Fibroblast of lung (primary cell): ENCODE measurements around the gene C1orf94. TPM values are rescaled to one million over a fixed set of nuclear protein-coding genes. Genes with fewer than 3 reads are reported as not detected.

ENCODE experiments used
- DNase-seq, 2 donors: peaks; one replicate each; pipeline versions ENCODE4 v3.0.0 to v3.0.0-alpha.2; 2010; ENCODE audit warnings: low read depth in 2 of 2
- H2AFZ ChIP-seq: 2 replicates; pipeline ENCODE4 v1.5.1; 2012; ENCODE audit warnings: low read length, control low read depth, inconsistent platforms
- H3K27ac ChIP-seq: 2 replicates; pipeline ENCODE4 v1.5.1; 2011; ENCODE audit warnings: low read length, control low read depth; ENCODE audit not compliant: insufficient read depth
- H3K27me3 ChIP-seq: 2 replicates; pipeline ENCODE4 v1.5.1; 2011; ENCODE audit warnings: mild to moderate bottlenecking, low read length; ENCODE audit not compliant: control insufficient read depth, insufficient read depth
- H3K36me3 ChIP-seq: 2 replicates; pipeline ENCODE4 v1.5.1; 2011; ENCODE audit warnings: low read length; ENCODE audit not compliant: control insufficient read depth, insufficient read depth
- H3K4me1 ChIP-seq: 2 replicates; pipeline ENCODE4 v1.5.1; 2011; ENCODE audit warnings: low read length; ENCODE audit not compliant: control insufficient read depth, insufficient read depth; ENCODE audit errors: extremely low read depth
- H3K4me2 ChIP-seq: 2 replicates; pipeline ENCODE4 v1.5.1; 2011; ENCODE audit warnings: low read length, control low read depth; ENCODE audit not compliant: insufficient read depth; ENCODE audit errors: extremely low read depth
- H3K4me3 ChIP-seq, 4 experiments: fragments of 200-600 bp in 1 of 4; sonication (generic) in 1 of 4; replicated peaks in 1 of 4; 2 replicates each; pipeline ENCODE4 v1.5.1; 2011 to 2016; ENCODE audit warnings: low read length in 4 of 4, low read depth in 3 of 4, mild to moderate bottlenecking in 3 of 4, control low read depth in 2 of 4, inconsistent platforms in 1 of 4, mixed read lengths in 1 of 4; ENCODE audit not compliant: insufficient read depth in 1 of 4; ENCODE audit errors: control extremely low read depth in 1 of 4
- H3K79me2 ChIP-seq: 2 replicates; pipeline ENCODE4 v1.5.1; 2012; ENCODE audit warnings: mild to moderate bottlenecking, low read length, inconsistent platforms; ENCODE audit not compliant: control insufficient read depth, insufficient read depth
- H3K9ac ChIP-seq: 2 replicates; pipeline ENCODE4 v1.5.1; 2011; ENCODE audit warnings: mild to moderate bottlenecking, low read length, control low read depth; ENCODE audit not compliant: insufficient read depth
- H3K9me3 ChIP-seq: 2 replicates; pipeline ENCODE4 v1.5.1; 2012; ENCODE audit warnings: low read depth, low read length; ENCODE audit not compliant: control insufficient read depth, insufficient read depth
- H4K20me1 ChIP-seq: 2 replicates; pipeline ENCODE4 v1.5.1; 2011; ENCODE audit warnings: low read length; ENCODE audit not compliant: control insufficient read depth, insufficient read depth; ENCODE audit errors: extremely low read depth
- EZH2 ChIP-seq: IDR thresholded peaks from 2 replicates; pipeline ENCODE4 v1.5.1; 2012; ENCODE audit warnings: low read length, control low read depth, mild to moderate bottlenecking; ENCODE audit errors: missing control alignments
- polyA plus RNA-seq, 2 donors: library from polyadenylated mRNA; depleted of rRNA in 1 of 2; stranded (reverse) in 1 of 2; unstranded in 1 of 2; fragments of >200 nt; gene quantifications; 2 replicates each; pipeline ENCODE4 v1.2.1, GENCODE V29; 2011 to 2012; ENCODE audit warnings: missing spikeins in 1 of 2
- total RNA-seq: library from RNA; depleted of rRNA; stranded (reverse); fragments of >200 nt; gene quantifications from 2 replicates; pipeline ENCODE4 v1.2.1, GENCODE V29; 2014
- TF ChIP-seq, protein P1 (sequence below), 2 donors: IDR thresholded peaks in 1 of 2; conservative IDR thresholded peaks in 1 of 2; 1 replicate in 1 of 2; 2 replicates in 1 of 2; pipeline ENCODE4 v1.5.1; 2011 to 2012; ENCODE audit warnings: low read length in 2 of 2, control low read depth in 1 of 2, inconsistent platforms in 1 of 2, low read depth in 1 of 2, mild to moderate bottlenecking in 1 of 2

C1orf94 gene
- total and polyA plus RNA-seq, 2 donors (not counting 1 experiment from before 2014, with no cell fraction given): under 0.01 to 0.02 TPM

DNA sequence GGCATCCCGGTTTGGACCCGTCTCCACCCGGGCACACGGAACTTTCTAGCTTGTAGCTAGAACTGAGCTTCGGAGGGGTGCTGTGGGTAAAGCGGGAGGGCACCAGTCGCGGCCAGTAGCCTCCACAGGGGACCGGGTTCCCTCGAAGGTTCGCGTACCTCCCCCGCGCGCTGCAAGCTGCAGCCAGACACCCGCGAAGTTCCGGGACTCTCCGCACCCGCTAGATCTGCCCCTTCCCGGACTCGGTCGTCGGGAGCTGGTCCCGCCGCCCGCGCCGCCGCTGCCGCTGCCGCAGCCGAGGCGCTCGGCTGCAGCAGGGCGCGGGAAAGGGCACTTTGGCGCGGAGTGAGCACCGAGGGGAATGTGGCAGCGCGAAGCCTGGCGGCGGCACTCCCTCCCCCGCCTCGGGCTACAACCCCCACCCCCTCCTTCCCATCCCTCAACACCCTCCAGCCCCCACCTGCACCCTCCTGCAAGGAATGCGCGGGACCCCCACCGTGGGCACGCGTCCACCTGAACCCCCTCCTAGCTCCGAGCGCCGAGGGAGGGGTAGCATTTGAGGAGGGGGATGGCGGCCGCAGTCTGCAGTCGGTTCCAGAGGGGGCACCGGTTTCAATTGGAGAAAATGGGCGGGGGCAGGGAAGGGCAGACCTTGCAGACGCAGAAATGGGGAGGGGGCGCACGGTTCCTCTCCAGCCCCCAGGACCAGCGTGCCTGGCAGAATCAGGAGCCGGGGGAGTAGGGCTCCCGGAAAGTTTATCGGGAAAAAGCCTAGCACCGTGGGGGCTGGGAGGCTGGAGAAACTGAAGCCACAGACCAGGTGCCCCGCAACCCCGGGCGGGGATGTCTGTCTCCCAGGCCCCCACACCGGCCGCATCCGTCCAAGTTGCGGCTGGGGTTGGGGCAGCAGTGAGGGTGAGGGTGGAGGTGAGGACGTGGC is 12.6 kb upstream of the C1orf94 start:
- Histone ChIP-seq H3K27me3 (peaks cover 2% of the 10 kb centered on the region), H3K4me2 (peak overlapping the region; percentile 90), H2AFZ (peak overlapping the region; percentile 52), H3K36me3 (no peaks in the 10 kb centered on the region), H3K27ac (peak overlapping the region; percentile 57), H3K9me3 (no peaks in the 10 kb centered on the region), H3K9ac (peak overlapping the region; percentile 36), H3K4me1 (peaks cover 5% of the 10 kb centered on the region), H4K20me1 (no peaks in the 10 kb centered on the region), H3K4me3 (peak overlapping the region; percentile 5 to 80 (median 68)), H3K79me2 (peaks cover 2% of the 10 kb centered on the region)
- TF ChIP-seq, protein P1, sequence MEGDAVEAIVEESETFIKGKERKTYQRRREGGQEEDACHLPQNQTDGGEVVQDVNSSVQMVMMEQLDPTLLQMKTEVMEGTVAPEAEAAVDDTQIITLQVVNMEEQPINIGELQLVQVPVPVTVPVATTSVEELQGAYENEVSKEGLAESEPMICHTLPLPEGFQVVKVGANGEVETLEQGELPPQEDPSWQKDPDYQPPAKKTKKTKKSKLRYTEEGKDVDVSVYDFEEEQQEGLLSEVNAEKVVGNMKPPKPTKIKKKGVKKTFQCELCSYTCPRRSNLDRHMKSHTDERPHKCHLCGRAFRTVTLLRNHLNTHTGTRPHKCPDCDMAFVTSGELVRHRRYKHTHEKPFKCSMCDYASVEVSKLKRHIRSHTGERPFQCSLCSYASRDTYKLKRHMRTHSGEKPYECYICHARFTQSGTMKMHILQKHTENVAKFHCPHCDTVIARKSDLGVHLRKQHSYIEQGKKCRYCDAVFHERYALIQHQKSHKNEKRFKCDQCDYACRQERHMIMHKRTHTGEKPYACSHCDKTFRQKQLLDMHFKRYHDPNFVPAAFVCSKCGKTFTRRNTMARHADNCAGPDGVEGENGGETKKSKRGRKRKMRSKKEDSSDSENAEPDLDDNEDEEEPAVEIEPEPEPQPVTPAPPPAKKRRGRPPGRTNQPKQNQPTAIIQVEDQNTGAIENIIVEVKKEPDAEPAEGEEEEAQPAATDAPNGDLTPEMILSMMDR (conservative IDR thresholded peaks at IDR 0.05 in 1 of 2, IDR thresholded peaks at IDR 0.05 in 1 of 2; ENCODE audit: low read depth in 1 of 2, low read length in 2 of 2): no peak
- peak in 1 of 2 donors; percentile 35 for DNase-seq

DNA sequence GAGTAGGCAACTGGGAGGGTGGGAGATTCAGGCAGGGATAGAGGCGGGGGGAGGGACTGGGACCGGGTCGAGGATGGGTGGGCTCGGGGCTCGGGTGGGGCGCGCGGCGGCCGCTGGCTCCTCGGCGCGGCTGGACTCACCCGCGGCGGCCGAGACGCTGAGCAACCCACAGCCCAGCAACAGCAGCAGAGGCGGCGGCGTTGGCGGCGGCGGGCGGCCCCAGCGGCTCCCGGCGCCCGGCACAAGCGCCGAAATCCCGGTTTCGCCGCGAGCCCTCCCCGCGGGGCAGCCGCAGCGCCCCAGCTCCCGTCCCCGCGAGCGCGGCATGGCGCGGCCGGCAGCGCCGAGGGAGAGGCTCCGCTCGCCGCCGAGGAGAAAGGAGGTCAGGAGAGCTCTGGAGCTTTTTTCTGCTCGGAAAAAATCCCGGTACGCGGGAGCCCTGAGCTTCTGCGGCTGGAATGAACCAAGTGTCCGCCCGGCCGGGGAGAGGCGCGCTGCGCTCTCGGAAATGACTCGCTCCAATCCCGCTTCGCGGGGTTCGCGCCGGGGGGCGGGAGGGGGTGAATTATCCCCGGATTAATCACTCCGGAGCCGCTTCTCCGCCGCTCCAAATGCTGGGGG is 11.8 kb upstream of the C1orf94 start, which contains the start of gene CSMD2:
TSS of gene CSMD2 (minus strand) at position 460 of the 621 bp plus-strand sequence. CDS start at position 327, 133 bp downstream.
- DNase-seq: peak; percentile 15 to 79

More for the DNA sequence above, 11.8 kb upstream of the C1orf94 start, which contains the start of gene CSMD2:
- Histone ChIP-seq H2AFZ (peak within 1 kb of the TSS; percentile 52), H3K79me2 (peaks cover 2% of the 10 kb centered on the region), H3K36me3 (no peaks in the 10 kb centered on the region), H3K4me1 (peaks cover 5% of the 10 kb centered on the region), H4K20me1 (no peaks in the 10 kb centered on the region), H3K27ac (peak within 1 kb of the TSS; percentile 57), H3K9ac (peak within 1 kb of the TSS; percentile 36), H3K27me3 (peaks cover 2% of the 10 kb centered on the region), H3K9me3 (no peaks in the 10 kb centered on the region), H3K4me3 (peak within 1 kb of the TSS in 3 of 4 experiments; percentile 58 to 80 (median 78)), H3K4me2 (peak within 1 kb of the TSS; percentile 81)
- TF ChIP-seq, protein P1 (conservative IDR thresholded peaks at IDR 0.05 in 1 of 2, IDR thresholded peaks at IDR 0.05 in 1 of 2; ENCODE audit: low read depth in 1 of 2, low read length in 2 of 2): no peak
- TF ChIP-seq EZH2: no peak
